B cell (primary cell): Measurements from ENCODE around the gene MCAM. TPM values are rescaled to one million over a fixed set of nuclear protein-coding genes. Genes with fewer than 3 reads are reported as not detected.

Source experiments
- ATAC-seq: fragments of 200-7000 bp; cut with Tn5 transposase; one replicate; pipeline ENCODE4 v1.10.0; 2021; ENCODE audit warnings: low read depth, mild to moderate bottlenecking, moderate number of reproducible peaks, moderate library complexity
- CTCF ChIA-PET: fragments of 350-600 bp; sonication (Branson Sonifier 250); formaldehyde crosslinking; loops from one replicate; lab custom pipeline; 2021; ENCODE audit warnings: antibody characterized with exemption, inconsistent platforms; lab: Charles Lee
- POLR2A ChIA-PET: fragments of 350-600 bp; sonication (Branson Sonifier 250); formaldehyde crosslinking; loops from one replicate; lab custom pipeline; 2021; ENCODE audit warnings: antibody characterized with exemption; lab: Charles Lee
- DNase-seq: peaks from one replicate; pipeline ENCODE4 v3.0.0; 2013
- H2AFZ ChIP-seq: 2 replicates; pipeline ENCODE4 v1.6.1; 2012; ENCODE audit warnings: mild to moderate bottlenecking, low read depth, low read length; ENCODE audit not compliant: insufficient read depth, poor library complexity, severe bottlenecking
- H3K27ac ChIP-seq, 2 donors: 1 replicate in 1 of 2; 2 replicates in 1 of 2; pipeline ENCODE4 v1.5.1; 2012 to 2013; ENCODE audit warnings: low read length in 2 of 2, mild to moderate bottlenecking in 2 of 2, moderate library complexity in 1 of 2
- H3K27me3 ChIP-seq, 4 experiments: fragments of 200-600 bp in 1 of 4; sonication (generic) in 1 of 4; replicated peaks in 1 of 4; 1 replicate in 2 of 4; 2 replicates in 2 of 4; pipeline versions ENCODE4 v1.6.1 to v1.7.0; 2013 to 2016; ENCODE audit warnings: low read length in 3 of 4, mild to moderate bottlenecking in 2 of 4, mixed read lengths in 1 of 4, moderate library complexity in 1 of 4; ENCODE audit not compliant: insufficient read depth in 4 of 4, control insufficient read depth in 3 of 4; ENCODE audit errors: control extremely low read depth in 1 of 4
- H3K36me3 ChIP-seq, 2 experiments: replicated peaks in 1 of 2; 1 replicate in 1 of 2; 2 replicates in 1 of 2; pipeline versions ENCODE4 v1.6.1 to v1.7.1; 2013; ENCODE audit warnings: low read length in 1 of 2; ENCODE audit not compliant: insufficient read depth in 2 of 2, control insufficient read depth in 1 of 2; ENCODE audit errors: control extremely low read depth in 1 of 2, extremely low read depth in 1 of 2
- H3K4me1 ChIP-seq, 2 donors: fragments of 200-600 bp in 1 of 2; sonication (generic) in 1 of 2; 1 replicate in 1 of 2; 2 replicates in 1 of 2; pipeline versions ENCODE4 v1.5.1 to v1.6.1; 2013 to 2017; ENCODE audit warnings: low read length in 2 of 2; ENCODE audit not compliant: control insufficient read depth in 2 of 2, insufficient read depth in 2 of 2
- H3K4me2 ChIP-seq: replicated peaks from 2 replicates; pipeline ENCODE3; 2012; ENCODE audit warnings: mild to moderate bottlenecking, low read depth, low read length; ENCODE audit not compliant: poor library complexity, severe bottlenecking
- H3K4me3 ChIP-seq, 5 experiments: fragments of 200-600 bp in 1 of 5; sonication (generic) in 1 of 5; 1 replicate in 3 of 5; 2 replicates in 2 of 5; pipeline versions ENCODE4 v1.5.1 to v1.7.0; 2011 to 2016; ENCODE audit warnings: low read length in 4 of 5, mild to moderate bottlenecking in 4 of 5, low read depth in 2 of 5, control low read depth in 1 of 5, moderate library complexity in 1 of 5; ENCODE audit not compliant: insufficient read depth in 1 of 5; ENCODE audit errors: control extremely low read depth in 1 of 5, extremely low read depth in 1 of 5
- H3K79me2 ChIP-seq: fragments of 200-600 bp; sonication (generic); one replicate; pipeline ENCODE4 v1.6.0; 2016; ENCODE audit warnings: low read length; ENCODE audit not compliant: control insufficient read depth, insufficient read depth
- H3K9ac ChIP-seq: fragments of 200-600 bp; sonication (generic); 2 replicates; pipeline ENCODE4 v1.6.1; 2017; ENCODE audit warnings: mild to moderate bottlenecking, low read length, moderate library complexity
- H3K9me3 ChIP-seq, 3 donors: one replicate each; pipeline versions ENCODE4 v1.6.1 to v1.7.1; 2013; ENCODE audit warnings: low read length in 2 of 3; ENCODE audit not compliant: control insufficient read depth in 2 of 3, insufficient read depth in 1 of 3; ENCODE audit errors: control extremely low read depth in 1 of 3
- H4K20me1 ChIP-seq: 2 replicates; pipeline ENCODE4 v1.6.0; 2012; ENCODE audit warnings: mild to moderate bottlenecking, low read length; ENCODE audit not compliant: insufficient read depth, control insufficient read depth, poor library complexity, severe bottlenecking
- H3K27ac Mint-ChIP-seq: one replicate; pipeline ENCODE4 v1.8.0; 2021; ENCODE audit warnings: mixed read lengths
- H3K27me3 Mint-ChIP-seq: one replicate; pipeline ENCODE4 v1.8.0; 2021; ENCODE audit warnings: mixed read lengths
- H3K4me1 Mint-ChIP-seq: one replicate; pipeline ENCODE4 v1.8.0; 2021; ENCODE audit warnings: mixed read lengths
- H3K4me3 Mint-ChIP-seq: one replicate; pipeline ENCODE4 v1.8.0; 2021; ENCODE audit warnings: mixed read lengths
- H3K9me3 Mint-ChIP-seq: one replicate; pipeline ENCODE4 v1.8.0; 2022; ENCODE audit warnings: mixed read lengths; ENCODE audit not compliant: insufficient read depth
- CTCF ChIP-seq: fragments of 200-600 bp; IDR thresholded peaks from one replicate; pipeline ENCODE4 v1.8.0; 2022; ENCODE audit warnings: antibody characterized with exemption, mild to moderate bottlenecking
- EZH2 ChIP-seq: IDR thresholded peaks from 2 replicates; pipeline ENCODE4 v1.6.1; 2012; ENCODE audit warnings: borderline replicate concordance, low read depth, mild to moderate bottlenecking, moderate library complexity, low read length; ENCODE audit not compliant: insufficient read depth, poor library complexity, severe bottlenecking
- WGBS: methylation state at CpG from one replicate; pipeline ENCODE4 v1.1.5; 2013; ENCODE audit warnings: missing lambda C conversion rate; ENCODE audit not compliant: insufficient coverage; 5-methylcytosine and 5-hydroxymethylcytosine counted together
- intact Hi-C: fragments of 100-400 bp; cut with micrococcal nuclease; formaldehyde crosslinking; loops from one replicate; pipeline ENCODE4 v1.10.0; 2022
- polyA plus RNA-seq: library from polyadenylated mRNA; depleted of rRNA; stranded (reverse); fragments of >200 nt; gene quantifications from 2 replicates; pipeline ENCODE4 v1.2.3, GENCODE V29; 2012
- total RNA-seq, 2 donors: library from RNA; stranded (reverse); fragments of 120-200 nt in 1 of 2; gene quantifications; 1 replicate in 1 of 2; 2 replicates in 1 of 2; pipeline versions ENCODE4 v1.2.3 to v1.2.4, GENCODE V29; 2013 to 2022

Gene MCAM
- total and polyA plus RNA-seq, 2 donors (not counting 1 experiment from before 2014, with no cell fraction given) = 0.42 to 1.1 TPM

- no peak overlapping the region for H3K27ac Mint-ChIP-seq
- WGBS = 98% methylated on average over 4 of the region's 5 CpGs
- H3K4me1 ChIP-seq = no peaks in the 10 kb centered on the region
- H4K20me1 ChIP-seq = no peaks in the 10 kb centered on the region
- no peak overlapping the region for H2AFZ ChIP-seq
- ChIA-PET CTCF (interaction anchor here (0.7 to 2.6 kb wide), 5 partner anchors 13 to 143 kb away, joined by 3 to 15 read pairs (median 4); partner anchors contain the start of gene CBL), POLR2A (interaction anchor here (0.6 kb wide), 1 partner anchor 141 kb away, joined by 4 read pairs; no protein-coding TSS in a partner anchor)
- intact Hi-C loops = no loop called here
- H3K4me3 ChIP-seq = no peak overlapping the region
- no peaks in the 10 kb centered on the region for H3K27me3 Mint-ChIP-seq
- no peaks in the 10 kb centered on the region for H3K79me2 ChIP-seq
- TF ChIP-seq CTCF (no peak), EZH2 (no peak)
- no peak overlapping the region for H3K9ac ChIP-seq
- H3K4me3 Mint-ChIP-seq = no peak overlapping the region
- peaks cover 0 to 1% (median 0%) of the 10 kb centered on the region in 4 experiments for H3K27me3 ChIP-seq
- H3K27ac ChIP-seq = no peak overlapping the region
- H3K4me2 ChIP-seq = no peak overlapping the region
- no peaks in the 10 kb centered on the region for H3K9me3 Mint-ChIP-seq
- no peaks in the 10 kb centered on the region for H3K4me1 Mint-ChIP-seq
- H3K9me3 ChIP-seq = no peaks in the 10 kb centered on the region
- DNase-seq (no peak), ATAC-seq (no peak)
- H3K36me3 ChIP-seq = peaks cover 14 to 26% of the 10 kb centered on the region in 2 experiments
Measured at GRCh38 chr11:119307974-119308373, 9.0 kb downstream of the MCAM start.

- ATAC-seq (no peak), DNase-seq (no peak)
- H3K9ac ChIP-seq = no peak overlapping the region
- WGBS = no CpG with 5 or more reads among the region's 1 CpG
- H3K4me1 ChIP-seq = no peaks in the 10 kb centered on the region
- no peak overlapping the region for H3K4me3 ChIP-seq
- peaks cover 17 to 33% of the 10 kb centered on the region in 2 experiments for H3K36me3 ChIP-seq
- H3K4me3 Mint-ChIP-seq = no peak overlapping the region
- ChIA-PET POLR2A (interaction anchor here (0.6 kb wide), 1 partner anchor 141 kb away, joined by 4 read pairs; no protein-coding TSS in a partner anchor), CTCF (interaction anchor here (0.8 to 2.6 kb wide), 2 partner anchors 16 to 138 kb away, joined by 3 to 15 read pairs; no protein-coding TSS in a partner anchor)
- no peaks in the 10 kb centered on the region for H3K9me3 ChIP-seq
- intact Hi-C loops = no loop called here
- H3K4me2 ChIP-seq = no peak overlapping the region
- no peaks in the 10 kb centered on the region for H4K20me1 ChIP-seq
- no peaks in the 10 kb centered on the region for H3K9me3 Mint-ChIP-seq
- H3K27ac ChIP-seq = no peak overlapping the region
- no peaks in the 10 kb centered on the region for H3K27me3 Mint-ChIP-seq
- H3K79me2 ChIP-seq = no peaks in the 10 kb centered on the region
- TF ChIP-seq EZH2 (no peak), CTCF (no peak)
- H3K4me1 Mint-ChIP-seq = no peaks in the 10 kb centered on the region
- H2AFZ ChIP-seq = no peak overlapping the region
- no peaks in the 10 kb centered on the region for H3K27me3 ChIP-seq
- no peak overlapping the region for H3K27ac Mint-ChIP-seq
Measured at GRCh38 chr11:119307219-119307618, 9.7 kb downstream of the MCAM start.
